Osteoblast (primary cell): ENCODE measurements around the gene IL1RAPL1. TPM values are rescaled to one million over a fixed set of nuclear protein-coding genes. Genes with fewer than 3 reads are reported as not detected.

Source experiments
- DNase-seq: peaks from one replicate; pipeline ENCODE4 v3.0.0; 2011; ENCODE audit warnings: low spot score, mixed read lengths; ENCODE audit not compliant: insufficient read length; ENCODE audit errors: missing footprints
- H2AFZ ChIP-seq: 2 replicates; pipeline ENCODE4 v1.6.0; 2011; ENCODE audit warnings: mild to moderate bottlenecking, low read length
- H3K27ac ChIP-seq: 2 replicates; pipeline ENCODE4 v1.5.1; 2011; ENCODE audit warnings: mild to moderate bottlenecking, low read depth, low read length, moderate library complexity
- H3K27me3 ChIP-seq: 2 replicates; pipeline ENCODE4 v1.6.0; 2012; ENCODE audit warnings: mild to moderate bottlenecking, control low read depth, inconsistent platforms, low read length, moderate library complexity; ENCODE audit not compliant: insufficient read depth
- H3K36me3 ChIP-seq: 2 replicates; pipeline ENCODE4 v1.5.1; 2011; ENCODE audit warnings: mild to moderate bottlenecking, low read length, control low read depth, moderate library complexity; ENCODE audit not compliant: insufficient read depth
- H3K4me1 ChIP-seq: 2 replicates; pipeline ENCODE4 v1.5.1; 2011; ENCODE audit warnings: mild to moderate bottlenecking, low read length, control low read depth, moderate library complexity; ENCODE audit not compliant: insufficient read depth
- H3K4me2 ChIP-seq: 2 replicates; pipeline ENCODE4 v1.6.0; 2011; ENCODE audit warnings: mild to moderate bottlenecking, low read length; ENCODE audit not compliant: insufficient read depth
- H3K4me3 ChIP-seq: fragments of 200-600 bp; sonication (generic); 3 replicates; pipeline ENCODE4 v1.5.1; 2012; ENCODE audit warnings: mild to moderate bottlenecking, low read length, inconsistent platforms; ENCODE audit not compliant: insufficient read depth
- H3K79me2 ChIP-seq: 2 replicates; pipeline ENCODE4 v1.6.0; 2012; ENCODE audit warnings: mild to moderate bottlenecking, low read length, control low read depth, inconsistent platforms; ENCODE audit not compliant: insufficient read depth
- H3K9me3 ChIP-seq: 2 replicates; pipeline ENCODE4 v1.5.1; 2011; ENCODE audit warnings: low read depth, low read length, control low read depth
- H4K20me1 ChIP-seq: 2 replicates; pipeline ENCODE4 v1.6.0; 2012; ENCODE audit warnings: mild to moderate bottlenecking, low read length, control low read depth; ENCODE audit not compliant: insufficient read depth
- total RNA-seq: library from RNA; depleted of rRNA; stranded (reverse); fragments of >200 nt; gene quantifications from 2 replicates; pipeline ENCODE4 v1.2.3, GENCODE V29; 2012
- TF ChIP-seq, protein P1 (sequence below): IDR thresholded peaks from 2 replicates; pipeline ENCODE4 v1.5.1; 2011; ENCODE audit warnings: mild to moderate bottlenecking, low read depth, low read length, moderate library complexity; ENCODE audit errors: extremely low read depth

The IL1RAPL1 gene
- total RNA-seq, 1 donor = under 0.01 TPM

DNA sequence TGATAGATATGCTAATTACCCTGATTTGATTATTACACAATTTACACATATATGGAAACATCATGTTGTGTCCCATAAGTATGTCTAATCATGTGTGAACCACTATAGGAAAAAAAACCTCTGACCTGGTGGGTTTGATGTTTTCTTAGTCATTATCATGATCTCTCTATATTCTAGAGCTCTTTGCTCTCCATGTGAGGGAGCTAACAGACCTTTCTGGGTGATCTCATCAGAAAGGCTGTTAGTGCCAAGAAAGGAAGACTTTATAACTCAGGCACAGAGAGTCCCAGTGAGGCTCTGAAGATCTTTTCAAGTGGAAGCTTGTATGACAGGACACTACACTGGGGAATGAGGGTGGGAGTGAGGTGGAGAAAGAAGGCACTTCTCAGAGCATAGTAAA is 1100.4 kb downstream of the IL1RAPL1 start:
- Histone ChIP-seq H3K4me1 (no peaks in the 10 kb centered on the region), H3K36me3 (no peaks in the 10 kb centered on the region), H4K20me1 (no peaks in the 10 kb centered on the region), H3K27ac (no peak overlapping the region), H3K4me2 (no peak overlapping the region), H3K9me3 (no peaks in the 10 kb centered on the region), H3K4me3 (no peak overlapping the region), H3K27me3 (no peaks in the 10 kb centered on the region), H2AFZ (no peak overlapping the region), H3K79me2 (no peaks in the 10 kb centered on the region)
- TF ChIP-seq, protein P1, sequence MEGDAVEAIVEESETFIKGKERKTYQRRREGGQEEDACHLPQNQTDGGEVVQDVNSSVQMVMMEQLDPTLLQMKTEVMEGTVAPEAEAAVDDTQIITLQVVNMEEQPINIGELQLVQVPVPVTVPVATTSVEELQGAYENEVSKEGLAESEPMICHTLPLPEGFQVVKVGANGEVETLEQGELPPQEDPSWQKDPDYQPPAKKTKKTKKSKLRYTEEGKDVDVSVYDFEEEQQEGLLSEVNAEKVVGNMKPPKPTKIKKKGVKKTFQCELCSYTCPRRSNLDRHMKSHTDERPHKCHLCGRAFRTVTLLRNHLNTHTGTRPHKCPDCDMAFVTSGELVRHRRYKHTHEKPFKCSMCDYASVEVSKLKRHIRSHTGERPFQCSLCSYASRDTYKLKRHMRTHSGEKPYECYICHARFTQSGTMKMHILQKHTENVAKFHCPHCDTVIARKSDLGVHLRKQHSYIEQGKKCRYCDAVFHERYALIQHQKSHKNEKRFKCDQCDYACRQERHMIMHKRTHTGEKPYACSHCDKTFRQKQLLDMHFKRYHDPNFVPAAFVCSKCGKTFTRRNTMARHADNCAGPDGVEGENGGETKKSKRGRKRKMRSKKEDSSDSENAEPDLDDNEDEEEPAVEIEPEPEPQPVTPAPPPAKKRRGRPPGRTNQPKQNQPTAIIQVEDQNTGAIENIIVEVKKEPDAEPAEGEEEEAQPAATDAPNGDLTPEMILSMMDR = peak; percentile 18
- peak; percentile 78 for DNase-seq

DNA sequence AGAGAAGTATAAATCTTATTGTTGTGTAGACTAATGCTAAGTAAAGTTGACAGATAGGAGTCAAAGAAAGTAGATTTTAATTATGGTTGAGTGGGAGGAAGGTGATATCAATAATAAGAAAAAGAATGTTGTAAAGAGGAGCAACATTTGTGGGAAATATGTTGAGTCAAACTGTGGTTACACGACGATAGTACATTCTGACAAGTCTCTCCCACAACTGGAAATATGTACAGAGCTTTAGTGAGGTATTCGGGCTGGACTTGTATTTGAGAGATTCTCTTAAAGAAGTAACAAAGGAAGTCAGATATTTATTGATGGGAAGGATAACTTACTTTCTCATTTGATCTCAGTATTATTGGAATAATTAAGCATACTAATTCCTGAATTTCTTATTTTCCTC is 1102.8 kb downstream of the IL1RAPL1 start:
- H2AFZ ChIP-seq = no peak overlapping the region
- H3K27ac ChIP-seq = no peak overlapping the region
- no peak for DNase-seq
- H3K4me1 ChIP-seq = no peaks in the 10 kb centered on the region
- no peak overlapping the region for H3K4me3 ChIP-seq
- no peaks in the 10 kb centered on the region for H4K20me1 ChIP-seq
- no peaks in the 10 kb centered on the region for H3K36me3 ChIP-seq
- TF ChIP-seq, protein P1 = no peak
- H3K27me3 ChIP-seq = no peaks in the 10 kb centered on the region
- no peaks in the 10 kb centered on the region for H3K79me2 ChIP-seq
- no peaks in the 10 kb centered on the region for H3K9me3 ChIP-seq
- no peak overlapping the region for H3K4me2 ChIP-seq

DNA sequence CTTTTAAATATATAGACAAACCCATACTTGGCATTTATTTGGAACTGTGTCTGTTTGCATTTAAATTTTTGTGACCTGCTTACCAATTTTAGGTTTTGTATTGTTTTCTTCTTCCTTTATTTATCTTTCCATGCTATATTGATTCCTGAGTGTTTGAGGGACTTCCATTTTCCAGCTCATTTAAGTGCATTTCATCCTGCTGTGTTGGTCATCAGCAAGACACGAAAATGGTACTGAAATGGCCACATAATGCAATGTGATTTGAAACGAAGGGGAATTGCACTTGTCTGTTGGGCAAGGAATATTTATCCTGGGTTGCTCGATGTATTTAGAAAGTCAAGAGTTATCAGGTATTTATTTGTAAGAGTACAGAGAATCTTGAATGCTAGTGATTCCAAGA is 1103.8 kb downstream of the IL1RAPL1 start:
- TF ChIP-seq, protein P1 = no peak

DNA sequence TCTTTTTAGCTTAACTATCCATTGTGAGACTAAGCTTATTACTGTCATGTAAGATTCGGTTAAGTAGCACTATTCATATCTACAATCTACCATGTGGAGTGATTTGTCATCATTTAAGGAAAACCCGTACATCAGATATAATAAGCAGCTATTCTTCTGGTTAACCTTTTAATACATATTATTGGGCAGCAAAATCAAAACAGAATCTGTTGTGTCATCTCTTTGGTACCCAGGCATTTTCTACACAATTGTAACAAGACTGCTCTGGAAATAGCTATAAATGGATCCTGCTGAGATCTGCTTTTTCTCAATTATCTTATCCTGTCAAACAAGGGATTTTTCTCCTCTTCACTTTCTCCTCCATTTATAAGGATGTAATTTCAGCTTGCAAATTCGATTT is 1106.7 kb downstream of the IL1RAPL1 start:
- TF ChIP-seq, protein P1 = no peak
- no peaks in the 10 kb centered on the region for H3K9me3 ChIP-seq
- H3K79me2 ChIP-seq = no peaks in the 10 kb centered on the region
- no peaks in the 10 kb centered on the region for H3K36me3 ChIP-seq
- no peaks in the 10 kb centered on the region for H3K27me3 ChIP-seq
- no peak overlapping the region for H2AFZ ChIP-seq
- DNase-seq = no peak
- no peaks in the 10 kb centered on the region for H4K20me1 ChIP-seq
- H3K4me3 ChIP-seq = no peak overlapping the region
- no peaks in the 10 kb centered on the region for H3K4me1 ChIP-seq
- no peak overlapping the region for H3K27ac ChIP-seq
- no peak overlapping the region for H3K4me2 ChIP-seq

More for the DNA sequence above, 1103.8 kb downstream of the IL1RAPL1 start:
- Histone ChIP-seq H3K27me3 (no peaks in the 10 kb centered on the region), H3K9me3 (no peaks in the 10 kb centered on the region), H3K4me1 (no peaks in the 10 kb centered on the region), H3K27ac (no peak overlapping the region), H4K20me1 (no peaks in the 10 kb centered on the region), H3K79me2 (no peaks in the 10 kb centered on the region), H3K4me3 (no peak overlapping the region), H3K36me3 (no peaks in the 10 kb centered on the region), H3K4me2 (no peak overlapping the region), H2AFZ (no peak overlapping the region)
- no peak for DNase-seq
